Stimulated activated CD8-positive, alpha-beta memory T cell treated with anti-CD3 and anti-CD28 coated beads, Interleukin-7, amount 100 ng/mL, for 1 hour (primary cell): ENCODE measurements around the gene RNF114.
"Not testable (repeated sequence)": the region's sequence is repeated elsewhere in the genome, so short reads cannot be mapped to it uniquely, and the experiment has no call there.

ENCODE experiments used
- DNase-seq, 2 donors: peaks; one replicate each; pipeline ENCODE4 v3.0.0-alpha.2; 2020; ENCODE audit warnings: low read depth in 2 of 2

Gene RNF114

GRCh38 chr20:49936153-49937026, at the start of gene RNF114:
Gene RNF114 (plus strand): TSS chr20:49936397. CDS start chr20:49936413, 16 bp downstream.
- DNase-seq = peak; percentile 83 to 87

- no peak for DNase-seq
These were observed 49.5 kb upstream of the RNF114 start for GRCh38 chr20:49886571-49887213.

GRCh38 chr20:49887251-49888211, 48.7 kb upstream of the RNF114 start:
- DNase-seq = no peak

GRCh38 chr20:49888212-49889000, 47.8 kb upstream of the RNF114 start:
- peak; percentile 11 to 19 for DNase-seq

- no peak for DNase-seq
These were observed 46.9 kb upstream of the RNF114 start for GRCh38 chr20:49889001-49889934.

GRCh38 chr20:49889935-49890333, 46.3 kb upstream of the RNF114 start:
- no peak for DNase-seq

- DNase-seq = no peak
These were observed 45.5 kb upstream of the RNF114 start for GRCh38 chr20:49890471-49891361.

GRCh38 chr20:49891476-49892110, 44.6 kb upstream of the RNF114 start:
- no peak for DNase-seq

- no peak for DNase-seq
These were observed 43.9 kb upstream of the RNF114 start for GRCh38 chr20:49892260-49892659.

- no peak for DNase-seq
These were observed 43.4 kb upstream of the RNF114 start for GRCh38 chr20:49892817-49893216.

- no peak for DNase-seq
These were observed 42.7 kb upstream of the RNF114 start for GRCh38 chr20:49893242-49894072.

- no peak for DNase-seq
These were observed 42.1 kb upstream of the RNF114 start for GRCh38 chr20:49894073-49894470.

- not testable (repeated sequence) for DNase-seq
These were observed 40.6 kb upstream of the RNF114 start for GRCh38 chr20:49895474-49896093.

- no peak for DNase-seq
These were observed 40.0 kb upstream of the RNF114 start for GRCh38 chr20:49896204-49896603.

- no peak for DNase-seq
These were observed 36.4 kb upstream of the RNF114 start for GRCh38 chr20:49899541-49900383.

GRCh38 chr20:49901588-49901987, 34.6 kb upstream of the RNF114 start:
- no peak for DNase-seq
